ENCODE measurements around the gene MED22.
"Not testable (repeated sequence)": the region's sequence is repeated elsewhere in the genome, so short reads cannot be mapped to it uniquely, and the experiment has no call there.

Gene MED22

DNA sequence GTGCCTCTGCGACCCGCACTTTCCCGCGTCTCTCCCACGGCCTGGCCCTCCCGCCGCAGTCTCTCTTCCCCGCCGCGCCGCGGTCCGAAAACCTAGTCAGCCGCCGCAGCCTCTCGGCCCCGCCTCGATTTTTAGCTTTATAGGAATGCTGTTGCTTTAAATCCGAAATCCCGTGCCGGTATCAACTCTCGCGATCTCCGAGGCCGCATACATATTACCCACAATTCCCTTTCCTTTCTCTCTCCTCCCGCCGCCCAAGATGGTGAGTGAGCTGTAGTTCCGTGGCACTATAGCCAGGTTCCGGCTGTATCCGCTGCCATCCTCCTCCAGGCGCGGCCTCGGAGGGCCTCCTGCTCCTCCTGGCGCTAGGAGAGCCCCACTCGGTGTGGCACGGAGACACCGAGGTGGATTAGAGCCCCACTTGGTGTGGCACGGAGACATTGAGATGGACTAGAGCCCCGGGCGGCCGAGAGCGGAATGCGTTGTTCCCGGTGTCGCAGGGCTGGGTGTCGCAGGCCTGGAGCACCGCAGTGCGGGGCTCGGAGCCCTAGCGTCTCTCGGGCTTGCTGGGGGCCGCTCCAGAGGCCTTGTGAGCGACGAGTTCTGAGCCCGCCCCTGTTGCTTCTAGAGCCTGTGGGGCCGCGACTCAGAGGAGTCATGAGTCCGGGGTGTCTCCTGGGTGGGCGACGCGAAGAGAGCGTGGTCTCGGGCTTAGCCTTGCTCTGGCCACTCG is at the start of gene MED22, which contains the start of gene RPL7A:
TSS of gene MED22 (minus strand) at position 147 of the 733 bp plus-strand sequence. CDS start 1,469 bp downstream, outside the sequence.
TSS of gene RPL7A (plus strand) at position 234 of the 733 bp plus-strand sequence. CDS start at position 260, 26 bp downstream.
- peak; percentile 98 for DNase-seq

- no peak for DNase-seq
These were observed 49.4 kb upstream of the MED22 start for GRCh38 chr9:133397370-133397769.

DNA sequence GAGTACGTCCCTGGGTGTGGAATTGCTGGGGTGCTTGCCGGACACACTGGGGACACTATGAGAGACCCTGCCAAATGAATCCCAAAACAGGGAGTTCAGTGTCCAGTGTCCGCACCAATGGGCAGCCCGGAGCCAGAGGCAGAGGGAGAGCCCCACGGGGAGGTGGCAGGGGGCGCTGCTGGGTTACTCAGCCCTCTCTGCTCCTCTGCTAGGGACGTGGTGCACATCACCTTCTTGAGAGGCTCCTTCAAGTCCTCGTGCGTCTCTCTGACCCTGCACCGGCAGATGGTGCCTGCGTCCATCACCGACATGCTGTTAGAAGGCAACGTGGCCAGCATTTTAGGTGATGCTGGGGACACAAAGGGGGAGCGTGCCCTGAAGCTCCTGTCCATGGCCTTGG is 49.0 kb upstream of the MED22 start:
- DNase-seq: peak; percentile 59

DNA sequence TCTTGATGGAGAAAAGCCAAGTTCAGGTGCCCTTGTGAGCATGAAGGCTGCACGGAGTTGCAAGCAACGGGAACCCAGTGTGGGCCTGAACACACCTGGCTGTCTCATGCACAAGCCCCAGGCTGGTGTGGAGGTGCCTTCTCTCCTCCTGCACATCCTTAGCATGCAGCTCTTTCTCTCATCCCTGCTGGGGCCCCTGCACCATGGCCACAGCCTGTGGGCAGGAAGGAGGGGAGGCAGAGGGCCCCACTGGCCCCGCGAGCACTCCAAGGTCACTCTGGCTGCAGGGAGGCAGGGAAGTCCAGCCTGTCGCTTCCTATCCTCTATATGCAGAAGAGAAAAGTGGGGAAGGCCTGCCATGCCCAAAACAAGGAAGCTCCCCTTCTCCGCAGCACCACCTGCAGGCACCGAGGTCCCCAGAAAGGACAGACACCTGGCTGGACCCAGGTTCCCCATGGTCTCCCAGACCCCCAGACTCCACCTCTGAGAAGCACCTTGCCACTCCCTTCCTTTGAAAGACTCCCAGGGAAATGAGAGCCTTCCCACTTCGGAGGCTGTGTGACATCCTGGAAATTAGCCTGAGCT is 46.8 kb upstream of the MED22 start:
- no peak for DNase-seq

DNA sequence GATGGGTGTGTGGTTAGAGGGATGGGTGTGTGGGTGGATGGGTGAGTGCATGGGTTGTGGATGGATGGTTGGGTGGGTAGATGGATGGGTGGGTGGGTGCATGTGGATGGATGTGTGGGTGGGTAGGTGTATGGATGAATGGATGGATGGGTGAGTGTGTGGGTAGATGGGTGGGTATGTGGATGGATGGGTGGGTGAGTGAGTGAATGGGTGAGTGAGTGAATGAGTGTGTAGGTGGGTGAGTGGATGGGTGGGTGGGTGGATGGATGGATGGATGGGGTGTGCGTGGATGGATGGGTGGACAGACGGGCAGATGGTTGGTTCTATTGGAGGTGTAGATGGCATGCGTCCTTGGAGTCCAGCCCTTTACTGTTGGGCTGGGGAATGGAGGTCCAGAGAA is 45.5 kb upstream of the MED22 start:
- DNase-seq: no peak

DNA sequence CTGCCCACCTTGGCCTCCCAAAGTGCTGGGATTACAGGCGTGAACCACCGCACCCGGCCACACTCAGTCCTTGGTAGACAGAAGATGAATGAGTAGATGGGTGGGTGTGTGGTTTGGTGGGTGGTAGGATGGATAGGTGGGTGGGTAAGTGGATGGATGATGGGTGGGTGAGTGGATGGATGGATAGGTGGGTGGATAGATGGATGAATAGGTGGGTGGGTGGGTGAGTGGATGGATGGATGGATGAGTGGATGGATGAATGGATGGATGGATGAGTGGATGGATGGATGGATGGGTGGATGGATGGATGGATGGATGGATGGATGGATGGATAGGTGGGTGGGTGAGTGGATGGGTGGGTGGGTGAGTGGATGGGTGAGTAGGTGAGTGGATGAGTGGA is 44.4 kb upstream of the MED22 start:
- not testable (repeated sequence) for DNase-seq

GRCh38 chr9:133391449-133391848 is 43.5 kb upstream of the MED22 start:
- not testable (repeated sequence) for DNase-seq

GRCh38 chr9:133390713-133391112 is 42.8 kb upstream of the MED22 start:
- no peak for DNase-seq

DNA sequence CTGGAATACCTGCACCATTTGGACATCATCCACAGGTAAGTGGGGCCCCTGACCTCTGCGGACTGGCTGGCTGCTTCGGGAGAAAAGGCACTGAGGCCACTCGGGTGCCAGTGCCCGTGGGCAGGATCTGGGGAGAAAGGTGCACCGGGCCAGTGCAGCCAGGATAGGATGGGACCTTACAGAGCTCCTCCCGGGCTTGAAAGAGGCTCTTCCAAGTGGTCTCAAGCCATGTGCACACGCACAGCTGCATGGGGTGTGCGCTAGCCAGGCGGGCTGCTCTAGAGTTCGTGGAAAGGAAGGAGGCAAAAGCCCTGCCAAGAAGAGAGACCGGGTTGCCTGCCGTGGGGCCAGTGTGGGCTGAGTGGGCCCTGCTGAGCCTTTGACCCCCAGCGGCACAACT is 41.6 kb upstream of the MED22 start:
- DNase-seq: no peak

DNA sequence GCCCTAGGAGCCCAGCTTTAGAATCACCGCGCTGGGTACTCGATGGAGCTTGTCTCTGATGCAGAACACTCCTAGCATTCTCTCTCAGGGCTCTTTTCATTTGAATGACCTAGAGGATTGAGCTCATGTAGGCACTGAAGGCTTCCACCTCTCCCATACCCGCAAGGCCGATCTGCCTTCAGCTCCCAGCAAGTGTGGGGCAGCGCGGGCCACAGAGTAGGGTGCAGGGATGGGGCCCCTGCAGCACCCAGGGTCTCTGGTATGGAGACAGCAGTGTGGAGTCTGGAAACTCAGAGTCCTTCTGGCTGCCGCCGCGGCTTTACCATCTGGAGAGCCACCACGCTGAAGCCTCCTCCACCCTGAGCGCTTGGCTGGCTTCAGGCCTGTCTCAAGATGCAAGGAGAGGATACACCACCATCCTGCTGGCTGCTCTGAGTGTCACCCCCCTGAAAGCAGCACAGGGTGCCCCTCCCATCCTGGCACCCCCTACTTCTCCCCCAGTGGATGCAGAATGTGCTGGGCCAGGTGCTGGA is 41.2 kb upstream of the MED22 start:
- DNase-seq: no peak

GRCh38 chr9:133387680-133388079 is 39.7 kb upstream of the MED22 start:
- DNase-seq: peak; percentile 1

- DNase-seq: no peak
These were observed 38.4 kb upstream of the MED22 start for GRCh38 chr9:133386338-133386737.

DNA sequence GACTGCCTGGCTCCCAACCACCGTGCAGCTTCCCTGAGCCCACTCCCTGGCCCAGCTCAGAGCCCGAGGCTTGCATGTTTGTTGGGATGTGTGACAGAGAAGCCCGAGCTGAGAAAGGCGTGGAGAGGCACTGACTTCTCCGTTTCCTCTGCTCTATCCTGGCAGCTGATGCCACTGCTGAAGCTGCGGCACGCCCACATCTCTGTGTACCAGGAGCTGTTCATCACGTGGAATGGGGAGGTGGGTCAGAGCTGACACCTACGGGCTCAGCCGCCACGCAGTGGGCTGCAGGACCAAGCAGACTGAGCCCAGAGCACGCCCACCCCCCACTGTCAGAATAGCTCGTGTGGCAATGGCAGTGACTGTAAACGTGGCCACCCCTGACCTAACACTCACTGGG is 37.5 kb upstream of the MED22 start:
- no peak for DNase-seq

DNA sequence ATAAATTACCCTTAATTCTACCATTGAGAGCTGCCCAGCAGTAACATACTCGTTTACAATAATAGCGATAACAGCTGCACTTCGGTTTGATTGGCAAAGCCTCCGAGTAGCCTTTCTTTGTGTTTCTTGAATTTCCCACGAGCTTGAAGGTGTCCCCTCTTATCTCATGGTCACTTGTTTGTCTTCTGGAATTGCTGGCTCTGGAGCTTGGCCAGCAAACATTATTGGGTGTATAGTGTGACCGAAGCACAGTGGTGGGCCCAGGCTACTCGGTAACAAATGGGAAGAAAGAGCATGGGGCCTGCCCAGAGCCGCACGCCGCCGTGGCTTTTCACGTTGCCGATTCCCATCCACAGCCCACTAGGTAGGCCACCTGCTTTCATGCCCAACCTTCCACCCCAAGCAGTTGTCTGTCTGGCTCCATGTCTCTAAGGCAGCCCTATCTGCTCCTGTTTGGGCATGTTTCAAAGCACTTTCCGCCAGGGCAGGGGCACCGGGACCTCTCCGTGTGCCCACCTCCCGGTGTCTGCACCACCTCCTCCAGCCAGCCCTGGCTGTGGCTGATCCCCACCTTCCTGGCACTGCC is 36.9 kb upstream of the MED22 start:
- DNase-seq: no peak

DNA sequence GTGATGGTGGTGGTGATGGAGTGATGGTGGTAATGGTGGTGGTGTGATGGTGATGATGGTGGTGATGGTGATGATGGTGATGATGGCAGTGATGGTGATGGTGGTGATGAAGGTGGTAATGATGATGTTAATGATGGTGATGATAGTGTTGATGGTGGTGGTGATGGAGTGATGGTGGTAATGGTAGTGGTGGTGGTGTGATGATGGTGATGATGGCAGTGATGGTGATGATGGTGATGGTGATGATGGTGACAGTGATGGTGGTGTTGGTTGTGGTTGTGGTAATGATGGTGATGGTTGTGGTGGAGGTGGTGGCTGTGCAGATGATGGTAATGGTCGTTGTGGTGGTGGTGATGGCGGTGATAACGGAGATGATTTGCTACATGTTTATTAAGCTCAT is 35.5 kb upstream of the MED22 start:
- no peak for DNase-seq

- no peak for DNase-seq
These were observed 34.7 kb upstream of the MED22 start for GRCh38 chr9:133382507-133383141.

DNA sequence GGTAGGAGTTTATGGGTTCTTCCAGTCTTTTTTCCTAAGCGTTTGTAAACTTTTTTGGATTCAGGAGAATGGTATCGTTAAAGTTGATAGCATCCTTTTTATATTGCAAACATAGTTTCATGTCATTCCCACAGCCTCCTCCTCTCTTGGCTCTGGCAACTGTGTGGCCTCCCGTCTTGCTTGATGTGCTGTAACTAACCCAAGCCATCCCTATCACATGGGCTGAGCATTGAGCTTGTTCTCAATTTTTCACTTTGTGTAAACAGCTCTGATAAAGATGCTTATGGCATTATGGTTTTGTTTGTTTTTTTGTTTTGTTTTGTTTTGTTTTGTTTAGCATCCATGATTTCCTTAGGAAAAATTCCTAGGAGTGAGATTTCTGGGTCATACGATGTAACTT is 32.8 kb upstream of the MED22 start:
- peak; percentile 3 for DNase-seq

- DNase-seq: peak; percentile 2
These were observed 31.5 kb upstream of the MED22 start for GRCh38 chr9:133379153-133380086.

DNA sequence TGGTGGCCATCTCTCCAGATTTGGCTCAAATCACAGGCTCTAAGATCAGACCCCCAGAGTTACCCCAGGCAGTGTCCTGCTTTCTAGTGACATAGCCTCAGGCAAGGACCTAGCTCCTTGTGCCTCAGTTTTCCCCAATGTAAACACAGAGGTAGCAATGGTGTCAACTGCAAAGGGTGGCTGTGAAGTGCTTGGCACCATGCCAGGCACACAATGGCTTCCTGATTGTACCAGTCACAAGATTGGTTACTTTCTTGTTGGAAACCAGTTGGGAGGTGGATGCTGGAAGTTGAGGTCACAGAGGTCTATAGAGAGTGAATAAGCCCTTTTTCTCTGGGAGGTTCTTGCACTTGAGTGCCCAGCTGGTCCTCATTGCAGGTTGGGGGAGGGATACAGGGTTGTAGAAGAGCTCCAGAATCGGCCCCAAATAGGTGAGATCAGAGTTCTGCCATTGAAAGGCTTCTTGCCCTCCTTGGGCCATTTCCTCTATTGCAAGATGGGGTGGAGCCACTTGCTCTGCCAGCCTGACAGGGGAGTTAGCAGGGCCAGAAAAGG is 30.6 kb upstream of the MED22 start:
- DNase-seq: peak; percentile 47

DNA sequence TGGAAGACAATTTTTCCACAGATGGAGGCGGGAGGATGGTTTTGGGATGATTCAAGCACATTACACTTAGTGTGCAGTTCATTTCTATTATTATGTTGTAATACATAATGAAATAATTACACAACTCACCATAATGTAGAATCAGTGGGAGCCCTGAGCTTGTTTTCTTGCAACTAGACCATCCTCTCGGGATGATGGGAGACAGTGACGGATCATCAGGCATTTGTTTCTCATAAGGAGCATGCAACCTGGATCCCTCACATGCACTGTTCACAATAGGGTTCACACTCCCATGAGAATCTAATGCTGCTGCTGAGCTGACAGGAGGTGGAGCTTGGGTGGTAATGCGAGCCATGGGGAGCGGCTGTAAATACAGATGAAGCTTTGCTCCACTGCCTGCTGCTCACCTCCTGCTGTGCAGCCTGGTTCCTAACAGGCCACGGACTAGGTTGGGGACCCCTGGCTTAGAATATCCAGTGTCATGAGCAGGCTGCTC is 29.8 kb upstream of the MED22 start:
- DNase-seq: peak; percentile 8

DNA sequence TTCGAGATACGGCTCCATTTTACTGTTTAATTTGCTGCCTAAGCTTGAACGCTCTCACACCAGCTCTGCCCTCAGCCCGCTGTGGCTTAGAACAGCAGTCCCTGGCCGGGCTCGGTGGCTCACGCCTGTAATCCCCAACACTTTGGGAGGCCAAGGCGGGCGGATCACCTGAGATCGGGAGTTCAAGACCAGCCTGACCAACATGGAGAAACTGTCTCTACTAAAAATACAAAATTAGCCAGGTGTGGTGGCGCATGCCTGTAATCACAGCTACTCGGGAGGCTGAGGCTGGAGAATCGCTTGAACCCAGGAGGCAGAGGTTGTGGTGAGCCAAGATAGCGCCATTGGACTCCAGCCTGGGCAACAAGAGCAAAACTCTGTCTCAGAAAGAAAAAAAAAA is 29.3 kb upstream of the MED22 start:
- DNase-seq: peak; percentile 3

All from RPMI8226 (cell line).